ENCODE results near the gene MRPS22. TPM values are rescaled to one million over a fixed set of nuclear protein-coding genes. Genes with fewer than 3 reads are reported as not detected.
A peak's percentile ranks its signal among the peaks of the same experiment; 100 is the strongest.
"Not testable (repeated sequence)": the region's sequence is repeated elsewhere in the genome, so short reads cannot be mapped to it uniquely, and the experiment has no call there.

Gene MRPS22
- total RNA-seq, 3 donors from 2014 or later (not counting 1 experiment from before 2014, with no cell fraction given), result 32.4 to 39.1 (median 35.3) TPM

- Mint-ChIP-seq H3K4me1 (peaks cover 6 to 16% of the 10 kb centered on the region in 2 donors), H3K27ac (no peak overlapping the region), H3K27me3 (ENCODE audit: low read depth in 2 of 2) (peaks cover 15 to 27% of the 10 kb centered on the region in 2 donors), H3K4me3 (no peak overlapping the region), H3K9me3 (no peaks in the 10 kb centered on the region), H3K36me3 (no peaks in the 10 kb centered on the region)
- ATAC-seq (no peak), DNase-seq (no peak)
- Histone ChIP-seq H3K27ac (ENCODE audit: low read length) (no peak overlapping the region), H3K27me3 (ENCODE audit: control insufficient read depth, insufficient read depth, low read length) (peaks cover 7% of the 10 kb centered on the region), H3K36me3 (ENCODE audit: control insufficient read depth, insufficient read depth, low read length) (no peaks in the 10 kb centered on the region), H3K4me1 (ENCODE audit: control insufficient read depth, insufficient read depth, low read length) (peaks cover 11% of the 10 kb centered on the region), H3K9me3 (ENCODE audit: control insufficient read depth, insufficient read depth, low read length) (no peaks in the 10 kb centered on the region), H3K4me3 (ENCODE audit: low read length) (no peak overlapping the region)
- TF ChIP-seq CTCF (IDR thresholded peaks at IDR 0.05), result no peak
- WGBS (ENCODE audit: insufficient coverage), result 38% methylated on average over 7 of the region's 8 CpGs
- intact Hi-C loops (cut with micrococcal nuclease), result loop anchor here (2.0 kb wide), 2 partner anchors 215 to 911 kb away; no protein-coding TSS in a partner anchor
Observed at GRCh38 chr3:139327861-139328260, 16.0 kb upstream of the MRPS22 start.

GRCh38 chr3:139328356-139328755 is 15.5 kb upstream of the MRPS22 start:
- no peak for DNase-seq
- Mint-ChIP-seq H3K4me1 (peaks cover 6 to 16% of the 10 kb centered on the region in 2 donors), H3K36me3 (no peaks in the 10 kb centered on the region), H3K27ac (no peak overlapping the region), H3K4me3 (no peak overlapping the region), H3K9me3 (no peaks in the 10 kb centered on the region), H3K27me3 (ENCODE audit: low read depth in 2 of 2) (peaks cover 18 to 32% of the 10 kb centered on the region in 2 donors)
- TF ChIP-seq CTCF (IDR thresholded peaks at IDR 0.05), result no peak
- intact Hi-C loops (cut with micrococcal nuclease), result loop anchor here (2.0 kb wide), 2 partner anchors 216 to 912 kb away; no protein-coding TSS in a partner anchor
- WGBS (ENCODE audit: insufficient coverage), result 84% methylated on average over 4 of the region's 4 CpGs
- peaks cover 11% of the 10 kb centered on the region for H3K4me1 ChIP-seq (ENCODE audit: control insufficient read depth, insufficient read depth, low read length)
- no peaks in the 10 kb centered on the region for H3K36me3 ChIP-seq (ENCODE audit: control insufficient read depth, insufficient read depth, low read length)
- H3K27me3 ChIP-seq (ENCODE audit: control insufficient read depth, insufficient read depth, low read length), result peaks cover 7% of the 10 kb centered on the region
- no peak overlapping the region for H3K27ac ChIP-seq (ENCODE audit: low read length)
- ATAC-seq, result no peak
- H3K4me3 ChIP-seq (ENCODE audit: low read length), result no peak overlapping the region
- no peaks in the 10 kb centered on the region for H3K9me3 ChIP-seq (ENCODE audit: control insufficient read depth, insufficient read depth, low read length)

GRCh38 chr3:139329364-139329850 is 14.4 kb upstream of the MRPS22 start:
- H3K9me3 Mint-ChIP-seq, result no peaks in the 10 kb centered on the region
- H3K36me3 Mint-ChIP-seq, result no peaks in the 10 kb centered on the region
- H3K4me1 Mint-ChIP-seq, result peaks cover 6 to 16% of the 10 kb centered on the region in 2 donors
- Histone ChIP-seq H3K27me3 (ENCODE audit: control insufficient read depth, insufficient read depth, low read length) (peaks cover 7% of the 10 kb centered on the region), H3K27ac (ENCODE audit: low read length) (no peak overlapping the region), H3K9me3 (ENCODE audit: control insufficient read depth, insufficient read depth, low read length) (no peaks in the 10 kb centered on the region), H3K36me3 (ENCODE audit: control insufficient read depth, insufficient read depth, low read length) (no peaks in the 10 kb centered on the region), H3K4me1 (ENCODE audit: control insufficient read depth, insufficient read depth, low read length) (peaks cover 11% of the 10 kb centered on the region), H3K4me3 (ENCODE audit: low read length) (no peak overlapping the region)
- ATAC-seq, result peak; percentile 94 to 98 (median 97)
- DNase-seq, result peak; percentile 80 to 88
- peaks cover 18 to 39% of the 10 kb centered on the region in 2 donors for H3K27me3 Mint-ChIP-seq (ENCODE audit: low read depth in 2 of 2)
- TF ChIP-seq CTCF (IDR thresholded peaks at IDR 0.05), result peak; percentile 99
- H3K4me3 Mint-ChIP-seq, result peak overlapping the region; percentile 52
- intact Hi-C loops (cut with micrococcal nuclease), result loop anchor here (1.0 to 2.0 kb wide), 3 partner anchors 217 to 913 kb away; no protein-coding TSS in a partner anchor
- 12% methylated on average over 25 of the region's 25 CpGs for WGBS (ENCODE audit: insufficient coverage)
- H3K27ac Mint-ChIP-seq, result no peak overlapping the region

- no peak for TF ChIP-seq CTCF (IDR thresholded peaks at IDR 0.05)
- Histone ChIP-seq H3K4me3 (ENCODE audit: low read length) (no peak overlapping the region), H3K27ac (ENCODE audit: low read length) (no peak overlapping the region), H3K9me3 (ENCODE audit: control insufficient read depth, insufficient read depth, low read length) (no peaks in the 10 kb centered on the region), H3K27me3 (ENCODE audit: control insufficient read depth, insufficient read depth, low read length) (peaks cover 7% of the 10 kb centered on the region), H3K36me3 (ENCODE audit: control insufficient read depth, insufficient read depth, low read length) (no peaks in the 10 kb centered on the region), H3K4me1 (ENCODE audit: control insufficient read depth, insufficient read depth, low read length) (peaks cover 11% of the 10 kb centered on the region)
- Mint-ChIP-seq H3K36me3 (no peaks in the 10 kb centered on the region), H3K4me1 (peaks cover 6 to 16% of the 10 kb centered on the region in 2 donors), H3K27ac (no peak overlapping the region), H3K9me3 (no peaks in the 10 kb centered on the region), H3K4me3 (no peak overlapping the region), H3K27me3 (ENCODE audit: low read depth in 2 of 2) (peaks cover 22 to 44% of the 10 kb centered on the region in 2 donors)
- WGBS (ENCODE audit: insufficient coverage), result 82% methylated on average over 2 of the region's 2 CpGs
- DNase-seq (no peak), ATAC-seq (no peak)
- intact Hi-C loops (cut with micrococcal nuclease), result no loop called here
Observed at GRCh38 chr3:139332092-139332491, 11.7 kb upstream of the MRPS22 start.

GRCh38 chr3:139334675-139335074 is 9.1 kb upstream of the MRPS22 start:
- peaks cover 31 to 50% of the 10 kb centered on the region in 2 donors for H3K27me3 Mint-ChIP-seq (ENCODE audit: low read depth in 2 of 2)
- H3K4me3 ChIP-seq (ENCODE audit: low read length); H3K27ac Mint-ChIP-seq; H3K4me1 ChIP-seq (ENCODE audit: control insufficient read depth, insufficient read depth, low read length); H3K4me1 Mint-ChIP-seq; intact Hi-C loops (cut with micrococcal nuclease); H3K9me3 Mint-ChIP-seq; H3K36me3 Mint-ChIP-seq; H3K4me3 Mint-ChIP-seq; ATAC-seq; H3K9me3 ChIP-seq (ENCODE audit: control insufficient read depth, insufficient read depth, low read length); DNase-seq; H3K27ac ChIP-seq (ENCODE audit: low read length); H3K36me3 ChIP-seq (ENCODE audit: control insufficient read depth, insufficient read depth, low read length); H3K27me3 ChIP-seq (ENCODE audit: control insufficient read depth, insufficient read depth, low read length): not testable (repeated sequence)
- no CpG with 5 or more reads among the region's 1 CpG for WGBS (ENCODE audit: insufficient coverage)
